Measurements from ENCODE around the gene EFCAB8. TPM values are rescaled to one million over a fixed set of nuclear protein-coding genes. Genes with fewer than 3 reads are reported as not detected.

Gene EFCAB8
- total RNA-seq, 1 donor from 2014 or later = 0.41 TPM

GRCh38 chr20:32975698-32976674, 117.3 kb downstream of the EFCAB8 start:
- Histone ChIP-seq H3K27ac (ENCODE audit: low read depth, low read length) (no peak overlapping the region), H3K27me3 (ENCODE audit: insufficient read depth, low read length) (no peaks in the 10 kb centered on the region), H3K36me3 (ENCODE audit: insufficient read depth, low read length) (no peaks in the 10 kb centered on the region), H4K20me1 (ENCODE audit: insufficient read depth, low read length) (no peaks in the 10 kb centered on the region), H3K79me2 (ENCODE audit: insufficient read depth, low read length) (no peaks in the 10 kb centered on the region), H3K4me1 (ENCODE audit: insufficient read depth, low read length) (peaks cover 3% of the 10 kb centered on the region), H2AFZ (ENCODE audit: low read depth, low read length) (no peak overlapping the region), H3K9me3 (ENCODE audit: insufficient read depth, low read depth, low read length) (no peaks in the 10 kb centered on the region), H3K4me2 (ENCODE audit: low read length) (no peak overlapping the region), H3K9ac (ENCODE audit: low read length) (no peak overlapping the region), H3K4me3 (ENCODE audit: insufficient read depth, low read depth, low read length) (no peak overlapping the region)
- H3K27me3 Mint-ChIP-seq (ENCODE audit: low read depth, unreplicated experiment) = peaks cover 8% of the 10 kb centered on the region
- no peak for FAIRE-seq
- peaks cover 3% of the 10 kb centered on the region for H3K36me3 Mint-ChIP-seq (ENCODE audit: low read depth, unreplicated experiment)
- no peaks in the 10 kb centered on the region for H3K9me3 Mint-ChIP-seq (ENCODE audit: unreplicated experiment)
- DNase-seq (ENCODE audit: low read depth) = no peak
- H3K27ac Mint-ChIP-seq (ENCODE audit: unreplicated experiment) = no peak overlapping the region
- peaks cover 1% of the 10 kb centered on the region for H3K4me1 Mint-ChIP-seq (ENCODE audit: low read depth, unreplicated experiment)
- no peak overlapping the region for H3K4me3 Mint-ChIP-seq (ENCODE audit: unreplicated experiment)
- TF ChIP-seq EZH2 (IDR thresholded peaks at IDR 0.05; ENCODE audit: insufficient read depth, low read length) (no peak), CTCF (IDR thresholded peaks at IDR 0.05; ENCODE audit: insufficient read depth, low read depth, low read length) (no peak)

GRCh38 chr20:32976746-32977145, 118.0 kb downstream of the EFCAB8 start:
- H3K27me3 Mint-ChIP-seq (ENCODE audit: low read depth, unreplicated experiment) = peaks cover 8% of the 10 kb centered on the region
- peaks cover 2% of the 10 kb centered on the region for H3K9me3 Mint-ChIP-seq (ENCODE audit: unreplicated experiment)
- peaks cover 3% of the 10 kb centered on the region for H3K4me1 ChIP-seq (ENCODE audit: insufficient read depth, low read length)
- H3K36me3 Mint-ChIP-seq (ENCODE audit: low read depth, unreplicated experiment) = peaks cover 3% of the 10 kb centered on the region
- H3K9ac ChIP-seq (ENCODE audit: low read length) = no peak overlapping the region
- no peak overlapping the region for H3K27ac Mint-ChIP-seq (ENCODE audit: unreplicated experiment)
- H3K9me3 ChIP-seq (ENCODE audit: insufficient read depth, low read depth, low read length) = no peaks in the 10 kb centered on the region
- no peak overlapping the region for H3K27ac ChIP-seq (ENCODE audit: low read depth, low read length)
- H2AFZ ChIP-seq (ENCODE audit: low read depth, low read length) = no peak overlapping the region
- no peaks in the 10 kb centered on the region for H3K27me3 ChIP-seq (ENCODE audit: insufficient read depth, low read length)
- no peak overlapping the region for H3K4me2 ChIP-seq (ENCODE audit: low read length)
- no peaks in the 10 kb centered on the region for H3K79me2 ChIP-seq (ENCODE audit: insufficient read depth, low read length)
- FAIRE-seq = no peak
- H3K36me3 ChIP-seq (ENCODE audit: insufficient read depth, low read length) = no peaks in the 10 kb centered on the region
- no peak overlapping the region for H3K4me3 ChIP-seq (ENCODE audit: insufficient read depth, low read depth, low read length)
- TF ChIP-seq EZH2 (IDR thresholded peaks at IDR 0.05; ENCODE audit: insufficient read depth, low read length) (no peak), CTCF (IDR thresholded peaks at IDR 0.05; ENCODE audit: insufficient read depth, low read depth, low read length) (no peak)
- no peak overlapping the region for H3K4me3 Mint-ChIP-seq (ENCODE audit: unreplicated experiment)
- no peak for DNase-seq (ENCODE audit: low read depth)
- H3K4me1 Mint-ChIP-seq (ENCODE audit: low read depth, unreplicated experiment) = peaks cover 1% of the 10 kb centered on the region
- H4K20me1 ChIP-seq (ENCODE audit: insufficient read depth, low read length) = no peaks in the 10 kb centered on the region

Data from astrocyte (in vitro differentiated cells and primary cell).